B cell (primary cell): ENCODE measurements around the gene B3GNT7. TPM values are rescaled to one million over a fixed set of nuclear protein-coding genes. Genes with fewer than 3 reads are reported as not detected.

Experiments used
- ATAC-seq: fragments of 200-7000 bp; cut with Tn5 transposase; one replicate; pipeline ENCODE4 v1.10.0; 2021; ENCODE audit warnings: low read depth, mild to moderate bottlenecking, moderate number of reproducible peaks, moderate library complexity
- CTCF ChIA-PET: fragments of 350-600 bp; sonication (Branson Sonifier 250); formaldehyde crosslinking; loops from one replicate; lab custom pipeline; 2021; ENCODE audit warnings: antibody characterized with exemption, inconsistent platforms; lab: Charles Lee
- POLR2A ChIA-PET: fragments of 350-600 bp; sonication (Branson Sonifier 250); formaldehyde crosslinking; loops from one replicate; lab custom pipeline; 2021; ENCODE audit warnings: antibody characterized with exemption; lab: Charles Lee
- DNase-seq: peaks from one replicate; pipeline ENCODE4 v3.0.0; 2013
- H2AFZ ChIP-seq: 2 replicates; pipeline ENCODE4 v1.6.1; 2012; ENCODE audit warnings: mild to moderate bottlenecking, low read depth, low read length; ENCODE audit not compliant: insufficient read depth, poor library complexity, severe bottlenecking
- H3K27ac ChIP-seq, 2 donors: 1 replicate in 1 of 2; 2 replicates in 1 of 2; pipeline ENCODE4 v1.5.1; 2012 to 2013; ENCODE audit warnings: low read length in 2 of 2, mild to moderate bottlenecking in 2 of 2, moderate library complexity in 1 of 2
- H3K27me3 ChIP-seq, 4 experiments: fragments of 200-600 bp in 1 of 4; sonication (generic) in 1 of 4; replicated peaks in 1 of 4; 1 replicate in 2 of 4; 2 replicates in 2 of 4; pipeline versions ENCODE4 v1.6.1 to v1.7.0; 2013 to 2016; ENCODE audit warnings: low read length in 3 of 4, mild to moderate bottlenecking in 2 of 4, mixed read lengths in 1 of 4, moderate library complexity in 1 of 4; ENCODE audit not compliant: insufficient read depth in 4 of 4, control insufficient read depth in 3 of 4; ENCODE audit errors: control extremely low read depth in 1 of 4
- H3K36me3 ChIP-seq, 2 experiments: replicated peaks in 1 of 2; 1 replicate in 1 of 2; 2 replicates in 1 of 2; pipeline versions ENCODE4 v1.6.1 to v1.7.1; 2013; ENCODE audit warnings: low read length in 1 of 2; ENCODE audit not compliant: insufficient read depth in 2 of 2, control insufficient read depth in 1 of 2; ENCODE audit errors: control extremely low read depth in 1 of 2, extremely low read depth in 1 of 2
- H3K4me1 ChIP-seq, 2 donors: fragments of 200-600 bp in 1 of 2; sonication (generic) in 1 of 2; 1 replicate in 1 of 2; 2 replicates in 1 of 2; pipeline versions ENCODE4 v1.5.1 to v1.6.1; 2013 to 2017; ENCODE audit warnings: low read length in 2 of 2; ENCODE audit not compliant: control insufficient read depth in 2 of 2, insufficient read depth in 2 of 2
- H3K4me2 ChIP-seq: replicated peaks from 2 replicates; pipeline ENCODE3; 2012; ENCODE audit warnings: mild to moderate bottlenecking, low read depth, low read length; ENCODE audit not compliant: poor library complexity, severe bottlenecking
- H3K4me3 ChIP-seq, 5 experiments: fragments of 200-600 bp in 1 of 5; sonication (generic) in 1 of 5; 1 replicate in 3 of 5; 2 replicates in 2 of 5; pipeline versions ENCODE4 v1.5.1 to v1.7.0; 2011 to 2016; ENCODE audit warnings: low read length in 4 of 5, mild to moderate bottlenecking in 4 of 5, low read depth in 2 of 5, control low read depth in 1 of 5, moderate library complexity in 1 of 5; ENCODE audit not compliant: insufficient read depth in 1 of 5; ENCODE audit errors: control extremely low read depth in 1 of 5, extremely low read depth in 1 of 5
- H3K79me2 ChIP-seq: fragments of 200-600 bp; sonication (generic); one replicate; pipeline ENCODE4 v1.6.0; 2016; ENCODE audit warnings: low read length; ENCODE audit not compliant: control insufficient read depth, insufficient read depth
- H3K9ac ChIP-seq: fragments of 200-600 bp; sonication (generic); 2 replicates; pipeline ENCODE4 v1.6.1; 2017; ENCODE audit warnings: mild to moderate bottlenecking, low read length, moderate library complexity
- H3K9me3 ChIP-seq, 3 donors: one replicate each; pipeline versions ENCODE4 v1.6.1 to v1.7.1; 2013; ENCODE audit warnings: low read length in 2 of 3; ENCODE audit not compliant: control insufficient read depth in 2 of 3, insufficient read depth in 1 of 3; ENCODE audit errors: control extremely low read depth in 1 of 3
- H4K20me1 ChIP-seq: 2 replicates; pipeline ENCODE4 v1.6.0; 2012; ENCODE audit warnings: mild to moderate bottlenecking, low read length; ENCODE audit not compliant: insufficient read depth, control insufficient read depth, poor library complexity, severe bottlenecking
- H3K27ac Mint-ChIP-seq: one replicate; pipeline ENCODE4 v1.8.0; 2021; ENCODE audit warnings: mixed read lengths
- H3K27me3 Mint-ChIP-seq: one replicate; pipeline ENCODE4 v1.8.0; 2021; ENCODE audit warnings: mixed read lengths
- H3K4me1 Mint-ChIP-seq: one replicate; pipeline ENCODE4 v1.8.0; 2021; ENCODE audit warnings: mixed read lengths
- H3K4me3 Mint-ChIP-seq: one replicate; pipeline ENCODE4 v1.8.0; 2021; ENCODE audit warnings: mixed read lengths
- H3K9me3 Mint-ChIP-seq: one replicate; pipeline ENCODE4 v1.8.0; 2022; ENCODE audit warnings: mixed read lengths; ENCODE audit not compliant: insufficient read depth
- CTCF ChIP-seq: fragments of 200-600 bp; IDR thresholded peaks from one replicate; pipeline ENCODE4 v1.8.0; 2022; ENCODE audit warnings: antibody characterized with exemption, mild to moderate bottlenecking
- EZH2 ChIP-seq: IDR thresholded peaks from 2 replicates; pipeline ENCODE4 v1.6.1; 2012; ENCODE audit warnings: borderline replicate concordance, low read depth, mild to moderate bottlenecking, moderate library complexity, low read length; ENCODE audit not compliant: insufficient read depth, poor library complexity, severe bottlenecking
- WGBS: methylation state at CpG from one replicate; pipeline ENCODE4 v1.1.5; 2013; ENCODE audit warnings: missing lambda C conversion rate; ENCODE audit not compliant: insufficient coverage; 5-methylcytosine and 5-hydroxymethylcytosine counted together
- intact Hi-C: fragments of 100-400 bp; cut with micrococcal nuclease; formaldehyde crosslinking; loops from one replicate; pipeline ENCODE4 v1.10.0; 2022
- polyA plus RNA-seq: library from polyadenylated mRNA; depleted of rRNA; stranded (reverse); fragments of >200 nt; gene quantifications from 2 replicates; pipeline ENCODE4 v1.2.3, GENCODE V29; 2012
- total RNA-seq, 2 donors: library from RNA; stranded (reverse); fragments of 120-200 nt in 1 of 2; gene quantifications; 1 replicate in 1 of 2; 2 replicates in 1 of 2; pipeline versions ENCODE4 v1.2.3 to v1.2.4, GENCODE V29; 2013 to 2022

Gene B3GNT7
- total and polyA plus RNA-seq, 2 donors (not counting 1 experiment from before 2014, with no cell fraction given): 5.7 to 14.3 TPM

GRCh38 chr2:231347638-231348037, 47.9 kb upstream of the B3GNT7 start:
- Mint-ChIP-seq H3K27ac (no peak overlapping the region), H3K9me3 (no peaks in the 10 kb centered on the region), H3K4me3 (no peak overlapping the region), H3K4me1 (no peaks in the 10 kb centered on the region), H3K27me3 (no peaks in the 10 kb centered on the region)
- H3K4me1 ChIP-seq: no peaks in the 10 kb centered on the region
- no peak overlapping the region for H2AFZ ChIP-seq
- no peaks in the 10 kb centered on the region for H4K20me1 ChIP-seq
- no peak overlapping the region for H3K9ac ChIP-seq
- no peak overlapping the region for H3K4me2 ChIP-seq
- ChIA-PET CTCF (no interaction called here), POLR2A (no interaction called here)
- intact Hi-C loops: no loop called here
- H3K36me3 ChIP-seq: no peaks in the 10 kb centered on the region
- no peaks in the 10 kb centered on the region for H3K79me2 ChIP-seq
- DNase-seq (no peak), ATAC-seq (no peak)
- H3K27ac ChIP-seq: no peak overlapping the region
- H3K27me3 ChIP-seq: no peaks in the 10 kb centered on the region
- H3K4me3 ChIP-seq: no peak overlapping the region
- H3K9me3 ChIP-seq: no peaks in the 10 kb centered on the region
- 100% methylated on average over 1 of the region's 1 CpG for WGBS
- no peak for TF ChIP-seq EZH2
- no peak for TF ChIP-seq CTCF

GRCh38 chr2:231348173-231348572, 47.3 kb upstream of the B3GNT7 start:
- TF ChIP-seq CTCF (no peak), EZH2 (no peak)
- no peaks in the 10 kb centered on the region for H3K4me1 Mint-ChIP-seq
- Histone ChIP-seq H3K9me3 (no peaks in the 10 kb centered on the region), H3K4me3 (no peak overlapping the region), H3K27ac (no peak overlapping the region), H3K36me3 (no peaks in the 10 kb centered on the region), H3K79me2 (no peaks in the 10 kb centered on the region), H3K9ac (no peak overlapping the region), H3K4me1 (no peaks in the 10 kb centered on the region), H3K4me2 (no peak overlapping the region), H2AFZ (no peak overlapping the region), H4K20me1 (no peaks in the 10 kb centered on the region), H3K27me3 (no peaks in the 10 kb centered on the region)
- ChIA-PET CTCF (interaction anchor here (0.6 kb wide), 1 partner anchor 153 kb away, joined by 4 read pairs; no protein-coding TSS in a partner anchor), POLR2A (no interaction called here)
- DNase-seq (no peak), ATAC-seq (no peak)
- H3K27ac Mint-ChIP-seq: no peak overlapping the region
- H3K4me3 Mint-ChIP-seq: no peak overlapping the region
- H3K9me3 Mint-ChIP-seq: no peaks in the 10 kb centered on the region
- H3K27me3 Mint-ChIP-seq: no peaks in the 10 kb centered on the region
- WGBS: 80% methylated on average over 1 of the region's 2 CpGs
- intact Hi-C loops: no loop called here
